Measurements from ENCODE around the gene TBX2.

GRCh38 chr17:61451538-61452300 lies 52.1 kb downstream of the TBX2 start:
- TF ChIP-seq CTCF (IDR thresholded peaks at IDR 0.05) (no peak), EP300 (IDR thresholded peaks at IDR 0.05) (no peak), POLR2AphosphoS5 (IDR thresholded peaks at IDR 0.05) (no peak)
